Upper lobe of left lung (tissue), 6 donors: ENCODE results near the gene SUPT6H. TPM values are rescaled to one million over a fixed set of nuclear protein-coding genes. Genes with fewer than 3 reads are reported as not detected.

Source experiments
- ATAC-seq, 2 donors: fragments of 200-7000 bp; cut with Tn5 transposase; one replicate each; pipeline ENCODE4 v1.9.1; 2022; ENCODE audit warnings: mild to moderate bottlenecking in 2 of 2, moderate library complexity in 2 of 2; ENCODE audit not compliant: low FRiP score in 2 of 2
- DNase-seq, 2 donors: peaks; one replicate each; pipeline ENCODE4 v3.0.0-alpha.2; 2019 to 2020
- H3K27ac ChIP-seq, 4 donors: fragments of 200-600 bp; sonication (generic); one replicate each; pipeline ENCODE4 v1.5.1; 2016 to 2019
- H3K27me3 ChIP-seq, 4 donors: fragments of 200-600 bp; sonication (generic); one replicate each; pipeline ENCODE4 v1.5.1; 2017 to 2019
- H3K36me3 ChIP-seq, 4 donors: fragments of 200-600 bp; sonication (generic); one replicate each; pipeline ENCODE4 v1.5.1; 2016 to 2019
- H3K4me1 ChIP-seq, 4 donors: fragments of 200-600 bp; sonication (generic); one replicate each; pipeline ENCODE4 v1.5.1; 2018 to 2019
- H3K4me3 ChIP-seq, 4 donors: fragments of 200-600 bp; sonication (generic); one replicate each; pipeline ENCODE4 v1.5.1; 2017 to 2019; ENCODE audit warnings: mild to moderate bottlenecking in 2 of 4, moderate library complexity in 1 of 4
- H3K9me3 ChIP-seq, 4 donors: fragments of 200-600 bp; sonication (generic); one replicate each; pipeline ENCODE4 v1.5.1; 2018 to 2019
- CTCF ChIP-seq, 6 experiments: fragments of 450-650 bp in 4 of 6; fragments of 200-600 bp in 2 of 6; sonication (generic) in 2 of 6; IDR thresholded peaks; one replicate each; pipeline ENCODE4 v1.5.1; 2016 to 2019; ENCODE audit warnings: antibody characterized with exemption in 6 of 6
- EP300 ChIP-seq, 4 donors: sonication (generic); formaldehyde crosslinking; IDR thresholded peaks; one replicate each; pipeline ENCODE4 v1.5.1; 2017; ENCODE audit warnings: antibody characterized with exemption in 4 of 4, control low read depth in 2 of 4
- POLR2A ChIP-seq, 4 donors: fragments of 450-650 bp; IDR thresholded peaks; one replicate each; pipeline ENCODE4 v1.5.1; 2016 to 2017; ENCODE audit warnings: antibody characterized with exemption in 4 of 4, mild to moderate bottlenecking in 2 of 4
- POLR2AphosphoS5 ChIP-seq, 2 donors: sonication (generic); formaldehyde crosslinking; IDR thresholded peaks; one replicate each; pipeline ENCODE4 v1.5.1; 2017; ENCODE audit warnings: antibody characterized with exemption in 2 of 2
- WGBS, 2 donors: methylation state at CpG; one replicate each; pipeline ENCODE4 v1.1.5; 2017 to 2018; 5-methylcytosine and 5-hydroxymethylcytosine counted together
- small RNA-seq, 4 donors: library from RNA; depleted of rRNA; stranded (forward); fragments of <200 nt; gene quantifications; one replicate each; pipeline ENCODE3, GENCODE V24; 2016
- total RNA-seq, 6 donors: library from RNA; depleted of rRNA in 4 of 6; stranded (reverse); fragments of >200 nt in 4 of 6; gene quantifications; one replicate each; pipeline versions ENCODE4 v1.1.0 to v1.2.1, GENCODE V29; 2016 to 2021
- donor health status: DM: no; HTN: no; CAD: no; lungs with moderate emphysema.
- donor health status: DM: no; HTN: yes; CAD: no; lungs with severe emphysema.

SUPT6H gene
- total RNA-seq, 6 donors from 2014 or later = 57.3 to 128 (median 71.5) TPM

- Histone ChIP-seq H3K9me3 (no peaks in the 10 kb centered on the region), H3K27ac (no peak overlapping the region), H3K4me1 (peaks cover 28 to 42% (median 37%) of the 10 kb centered on the region in 4 donors), H3K36me3 (peaks cover 0 to 32% (median 21%) of the 10 kb centered on the region in 4 donors), H3K4me3 (no peak overlapping the region), H3K27me3 (no peaks in the 10 kb centered on the region)
- WGBS, 2 donors = 92 to 94% methylated on average over 10 of the region's 10 CpGs
- DNase-seq = no peak
- TF ChIP-seq POLR2AphosphoS5 (IDR thresholded peaks at IDR 0.05) (no peak), CTCF (IDR thresholded peaks at IDR 0.05) (no peak), POLR2A (IDR thresholded peaks at IDR 0.05) (no peak), EP300 (IDR thresholded peaks at IDR 0.05) (no peak)
- no peak for ATAC-seq
Measured at GRCh38 chr17:28751600-28752366, 89.8 kb downstream of the SUPT6H start.

Small RNA genes within 50 kb of the gene (small RNA-seq; reads per million reads assigned to genes)
- gene SNORD42A (0 reads per million in 4 donors), gene SNORD42B (0 reads per million in 4 donors), gene SNORD4A (0 reads per million in 4 donors), gene SNORD4B (0 reads per million in 4 donors)

Other genes with a start within 250 kb of the SUPT6H start
- gene SLC13A2, start 188.6 kb upstream of the SUPT6H start, total RNA-seq = under 1 TPM in 3 of 6 donors, not detected in 3; 0.10 to 0.61 (median 0.14) TPM
- under 1 TPM in 2 of 6 donors, not detected in 4; 0.07 to 0.54 TPM for gene FOXN1, start 155.9 kb upstream of the SUPT6H start, total RNA-seq
- 10 to 100 TPM; 17.0 to 43.0 (median 25.6) TPM for gene UNC119, start 109.6 kb upstream of the SUPT6H start, total RNA-seq
- gene PIGS, start 90.7 kb upstream of the SUPT6H start, total RNA-seq = 10 to 100 TPM; 36.7 to 69.6 (median 58.1) TPM
- gene ALDOC, start 85.3 kb upstream of the SUPT6H start, total RNA-seq = 10 to 100 TPM in 5 of 6 donors, 1 to 10 TPM in 1; 6.3 to 19.2 (median 14.2) TPM
- gene SPAG5, start 63.2 kb upstream of the SUPT6H start, total RNA-seq = 10 to 100 TPM in 1 of 6 donors, 1 to 10 TPM in 5; 4.4 to 34.6 (median 7.4) TPM
- 10 to 100 TPM in 3 of 6 donors, 1 to 10 TPM in 3; 7.9 to 49.2 (median 11.7) TPM for gene RSKR, start 48.0 kb upstream of the SUPT6H start, total RNA-seq
- gene BLTP2, start 17.0 kb upstream of the SUPT6H start, total RNA-seq = 100 to 1,000 TPM in 5 of 6 donors, 10 to 100 TPM in 1; 98.1 to 250 (median 131) TPM
- 10 to 100 TPM; 43.2 to 91.1 (median 52.5) TPM for gene SDF2, start 299 bp upstream of the SUPT6H start, total RNA-seq
- gene PROCA1, start 49.7 kb downstream of the SUPT6H start, total RNA-seq = 10 to 100 TPM in 2 of 6 donors, 1 to 10 TPM in 4; 1.2 to 11.5 (median 3.4) TPM
- 100 to 1,000 TPM in 2 of 6 donors, 10 to 100 TPM in 4; 69.5 to 123 (median 85.5) TPM for gene RAB34, start 55.7 kb downstream of the SUPT6H start, total RNA-seq
- gene RPL23A, start 57.8 kb downstream of the SUPT6H start, total RNA-seq = 1,000 to 10,000 TPM in 2 of 6 donors, 100 to 1,000 TPM in 4; 206 to 1,142 (median 416) TPM
- 10 to 100 TPM in 3 of 6 donors, 1 to 10 TPM in 3; 4.1 to 25.8 (median 14.1) TPM for gene TLCD1, start 64.0 kb downstream of the SUPT6H start, total RNA-seq
- gene NEK8, start 66.6 kb downstream of the SUPT6H start, total RNA-seq = 10 to 100 TPM in 3 of 6 donors, 1 to 10 TPM in 3; 3.5 to 34.6 (median 13.0) TPM
- gene TRAF4, start 81.8 kb downstream of the SUPT6H start, total RNA-seq = 10 to 100 TPM; 34.8 to 84.9 (median 64.1) TPM
- 10 to 100 TPM; 16.8 to 23.1 (median 20.1) TPM for gene FAM222B, start 180.6 kb downstream of the SUPT6H start, total RNA-seq
- gene ERAL1, start 192.8 kb downstream of the SUPT6H start, total RNA-seq = 10 to 100 TPM; 22.4 to 41.3 (median 27.7) TPM
- 100 to 1,000 TPM in 2 of 6 donors, 10 to 100 TPM in 4; 75.4 to 211 (median 85.8) TPM for gene FLOT2, start 235.5 kb downstream of the SUPT6H start, total RNA-seq
- gene DHRS13, start 240.9 kb downstream of the SUPT6H start, total RNA-seq = 10 to 100 TPM in 5 of 6 donors, 1 to 10 TPM in 1; 2.1 to 21.8 (median 15.0) TPM